ENCODE data around the gene UST.
A peak's percentile ranks its signal among the peaks of the same experiment; 100 is the strongest.
"Not testable (repeated sequence)": the region's sequence is repeated elsewhere in the genome, so short reads cannot be mapped to it uniquely, and the experiment has no call there.

Gene UST

DNA sequence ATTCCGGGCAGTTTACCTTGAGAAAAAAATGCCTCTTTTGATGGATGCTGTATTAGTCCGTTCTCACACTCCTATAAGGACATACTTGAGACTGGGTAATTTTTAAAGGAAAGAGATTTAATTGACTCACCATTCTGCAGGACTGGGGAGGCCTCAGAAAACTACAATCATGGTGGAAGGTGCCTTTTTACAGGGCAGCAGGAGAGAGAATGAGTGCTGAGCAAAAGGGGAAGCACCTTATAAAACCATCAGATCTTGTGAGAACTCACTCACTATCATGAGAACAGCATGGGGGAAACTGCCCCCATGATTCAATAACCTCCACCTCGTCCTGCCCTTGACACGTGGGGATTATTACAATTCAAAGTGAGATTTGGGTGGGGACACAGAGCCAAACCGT lies 102.6 kb downstream of the UST start:
- H2BK12ac ChIP-seq (ENCODE audit: low read length); H2AK5ac ChIP-seq (ENCODE audit: low read depth, low read length); H3K27ac ChIP-seq (replicated peaks; ENCODE audit: low read length); H2BK5ac ChIP-seq (ENCODE audit: low read length); H3K14ac ChIP-seq (ENCODE audit: low read length); H3K23ac ChIP-seq (ENCODE audit: low read depth, low read length, poor library complexity); H3K4me2 ChIP-seq (ENCODE audit: insufficient read depth, low read length, poor library complexity, severe bottlenecking); DNase-seq (ENCODE audit: low spot score); H3K4ac ChIP-seq (ENCODE audit: low read length); H3K18ac ChIP-seq (ENCODE audit: low read length); H4K8ac ChIP-seq (ENCODE audit: low read depth, low read length); H2AFZ ChIP-seq (ENCODE audit: low read length); H3K9me3 ChIP-seq (replicated peaks in 1 of 2; ENCODE audit: control insufficient read depth in 2 of 2, insufficient read depth in 1 of 2, low read depth in 1 of 2, low read length in 2 of 2); H3K4me3 ChIP-seq (ENCODE audit: low read length in 2 of 2); H4K91ac ChIP-seq (ENCODE audit: low read depth, low read length, poor library complexity); H2BK120ac ChIP-seq (ENCODE audit: low read depth, low read length); H3K79me1 ChIP-seq (ENCODE audit: low read depth, low read length); H2BK15ac ChIP-seq (ENCODE audit: low read length); H3K36me3 ChIP-seq (replicated peaks in 1 of 2; ENCODE audit: control insufficient read depth in 2 of 2, insufficient read depth in 2 of 2, low read length in 2 of 2); H3K9ac ChIP-seq (ENCODE audit: low read depth, low read length, poor library complexity); H3K27me3 ChIP-seq (ENCODE audit: control insufficient read depth in 3 of 3, insufficient read depth in 3 of 3, low read depth in 1 of 3, low read length in 3 of 3): not testable (repeated sequence)
- peaks cover 3 to 11% of the 10 kb centered on the region in 2 donors for H3K4me1 ChIP-seq (ENCODE audit: control insufficient read depth in 2 of 2, insufficient read depth in 1 of 2, low read depth in 1 of 2, low read length in 2 of 2)
- no CpG with 5 or more reads among the region's 5 CpGs for WGBS, 2 donors (ENCODE audit: extremely low coverage in 2 of 2, insufficient read length in 2 of 2, insufficient replicate concordance in 1 of 2)

DNA sequence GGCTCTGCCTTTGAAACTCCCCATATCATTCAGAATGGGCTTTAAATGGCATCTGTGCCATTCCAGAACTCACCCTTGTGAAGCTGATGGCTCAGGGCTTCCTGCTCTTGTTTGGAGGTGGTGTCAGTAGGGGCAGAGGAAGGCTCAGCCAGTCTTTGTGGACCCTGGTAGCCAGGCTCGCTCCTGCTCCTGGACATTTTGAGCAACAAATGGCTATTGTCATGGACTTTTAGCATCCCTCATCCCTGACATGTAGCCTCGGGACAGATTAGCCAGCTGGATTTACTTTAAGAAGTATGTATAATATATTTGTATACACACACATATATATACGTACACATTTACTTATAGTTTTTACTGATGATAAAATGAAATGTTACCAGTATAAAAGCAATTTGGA lies 104.1 kb downstream of the UST start:
- Histone ChIP-seq H2AK5ac (ENCODE audit: low read depth, low read length) (no peak overlapping the region), H2BK12ac (ENCODE audit: low read length) (no peak overlapping the region), H3K4me2 (ENCODE audit: insufficient read depth, low read length, poor library complexity, severe bottlenecking) (no peak overlapping the region), H3K9me3 (replicated peaks in 1 of 2; ENCODE audit: control insufficient read depth in 2 of 2, insufficient read depth in 1 of 2, low read depth in 1 of 2, low read length in 2 of 2) (no peaks in the 10 kb centered on the region), H3K36me3 (replicated peaks in 1 of 2; ENCODE audit: control insufficient read depth in 2 of 2, insufficient read depth in 2 of 2, low read length in 2 of 2) (no peaks in the 10 kb centered on the region), H3K4ac (ENCODE audit: low read length) (no peak overlapping the region), H3K27me3 (ENCODE audit: control insufficient read depth in 3 of 3, insufficient read depth in 3 of 3, low read depth in 1 of 3, low read length in 3 of 3) (no peaks in the 10 kb centered on the region), H2BK15ac (ENCODE audit: low read length) (no peak overlapping the region), H3K27ac (replicated peaks; ENCODE audit: low read length) (no peak overlapping the region), H4K8ac (ENCODE audit: low read depth, low read length) (no peak overlapping the region), H3K18ac (ENCODE audit: low read length) (no peak overlapping the region), H2AFZ (ENCODE audit: low read length) (no peak overlapping the region), H3K14ac (ENCODE audit: low read length) (no peak overlapping the region), H2BK120ac (ENCODE audit: low read depth, low read length) (no peak overlapping the region), H3K23ac (ENCODE audit: low read depth, low read length, poor library complexity) (no peak overlapping the region), H2BK5ac (ENCODE audit: low read length) (no peak overlapping the region), H4K91ac (ENCODE audit: low read depth, low read length, poor library complexity) (no peak overlapping the region), H3K4me3 (ENCODE audit: low read length in 2 of 2) (no peak overlapping the region), H3K9ac (ENCODE audit: low read depth, low read length, poor library complexity) (no peak overlapping the region), H3K79me1 (ENCODE audit: low read depth, low read length) (peaks cover 2% of the 10 kb centered on the region), H3K4me1 (ENCODE audit: control insufficient read depth in 2 of 2, insufficient read depth in 1 of 2, low read depth in 1 of 2, low read length in 2 of 2) (peaks cover 3 to 15% of the 10 kb centered on the region in 2 donors)
- WGBS, 2 donors (ENCODE audit: extremely low coverage in 2 of 2, insufficient read length in 2 of 2, insufficient replicate concordance in 1 of 2): no CpG with 5 or more reads among the region's 3 CpGs
- DNase-seq (ENCODE audit: low spot score): no peak

DNA sequence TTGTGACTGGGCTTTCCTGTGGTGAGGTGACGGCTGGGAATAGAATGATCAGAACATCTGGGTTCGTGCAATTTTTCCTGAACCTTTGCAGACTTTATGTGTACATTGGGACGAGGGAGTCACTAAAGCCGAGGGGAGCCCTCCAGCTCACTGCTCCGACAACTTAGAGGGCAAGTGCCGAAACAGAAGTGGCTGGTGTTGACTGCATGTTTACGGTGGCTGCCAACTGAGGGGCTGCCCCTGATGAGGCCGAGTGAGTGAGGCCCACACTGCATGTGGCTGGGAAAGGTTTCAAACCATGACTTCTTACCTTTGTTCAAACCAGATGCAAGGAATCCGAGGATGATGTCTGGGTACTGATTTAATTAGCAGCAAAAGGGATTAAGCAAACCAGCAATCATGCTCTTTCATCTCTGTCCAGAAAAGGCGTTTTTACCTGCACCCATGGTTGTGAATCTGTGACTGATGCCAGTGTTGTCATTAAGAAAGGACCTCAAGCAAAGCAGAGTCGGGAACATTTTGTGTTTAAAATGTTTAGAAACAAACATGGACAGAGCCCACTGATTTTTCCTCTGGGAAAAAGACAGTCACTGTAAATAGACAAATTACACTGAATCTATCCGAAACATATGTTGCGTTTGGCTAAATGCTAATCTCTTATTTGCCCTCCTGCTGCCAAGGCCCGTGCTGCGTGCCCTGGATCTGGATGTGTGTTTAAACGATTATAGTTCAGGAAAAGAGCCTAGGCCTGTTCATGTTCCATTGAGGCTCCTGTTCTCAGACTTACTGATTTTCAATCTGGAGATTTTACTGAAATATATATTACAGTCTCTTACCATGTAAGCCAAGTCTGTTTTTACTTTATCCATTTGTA lies 105.1 kb downstream of the UST start:
- no peak overlapping the region for H2BK15ac ChIP-seq (ENCODE audit: low read length)
- no peak overlapping the region for H3K4ac ChIP-seq (ENCODE audit: low read length)
- no peak overlapping the region for H2AFZ ChIP-seq (ENCODE audit: low read length)
- no peak overlapping the region for H3K14ac ChIP-seq (ENCODE audit: low read length)
- no peak overlapping the region for H3K4me3 ChIP-seq (ENCODE audit: low read length in 2 of 2)
- no peak overlapping the region for H3K4me2 ChIP-seq (ENCODE audit: insufficient read depth, low read length, poor library complexity, severe bottlenecking)
- H3K9me3 ChIP-seq (replicated peaks in 1 of 2; ENCODE audit: control insufficient read depth in 2 of 2, insufficient read depth in 1 of 2, low read depth in 1 of 2, low read length in 2 of 2): no peaks in the 10 kb centered on the region
- no peak overlapping the region for H2BK120ac ChIP-seq (ENCODE audit: low read depth, low read length)
- H3K18ac ChIP-seq (ENCODE audit: low read length): peak overlapping the region; percentile 32
- no peak overlapping the region for H2AK5ac ChIP-seq (ENCODE audit: low read depth, low read length)
- no peak overlapping the region for H3K9ac ChIP-seq (ENCODE audit: low read depth, low read length, poor library complexity)
- H3K27ac ChIP-seq (replicated peaks; ENCODE audit: low read length): no peak overlapping the region
- H3K23ac ChIP-seq (ENCODE audit: low read depth, low read length, poor library complexity): no peak overlapping the region
- H2BK12ac ChIP-seq (ENCODE audit: low read length): no peak overlapping the region
- no CpG with 5 or more reads among the region's 16 CpGs for WGBS, 2 donors (ENCODE audit: extremely low coverage in 2 of 2, insufficient read length in 2 of 2, insufficient replicate concordance in 1 of 2)
- no peak for DNase-seq (ENCODE audit: low spot score)
- H4K8ac ChIP-seq (ENCODE audit: low read depth, low read length): no peak overlapping the region
- peaks cover 2% of the 10 kb centered on the region for H3K79me1 ChIP-seq (ENCODE audit: low read depth, low read length)
- H3K4me1 ChIP-seq (ENCODE audit: control insufficient read depth in 2 of 2, insufficient read depth in 1 of 2, low read depth in 1 of 2, low read length in 2 of 2): peaks cover 3 to 15% of the 10 kb centered on the region in 2 donors
- no peaks in the 10 kb centered on the region for H3K36me3 ChIP-seq (replicated peaks in 1 of 2; ENCODE audit: control insufficient read depth in 2 of 2, insufficient read depth in 2 of 2, low read length in 2 of 2)
- no peaks in the 10 kb centered on the region for H3K27me3 ChIP-seq (ENCODE audit: control insufficient read depth in 3 of 3, insufficient read depth in 3 of 3, low read depth in 1 of 3, low read length in 3 of 3)
- H2BK5ac ChIP-seq (ENCODE audit: low read length): no peak overlapping the region
- H4K91ac ChIP-seq (ENCODE audit: low read depth, low read length, poor library complexity): no peak overlapping the region

DNA sequence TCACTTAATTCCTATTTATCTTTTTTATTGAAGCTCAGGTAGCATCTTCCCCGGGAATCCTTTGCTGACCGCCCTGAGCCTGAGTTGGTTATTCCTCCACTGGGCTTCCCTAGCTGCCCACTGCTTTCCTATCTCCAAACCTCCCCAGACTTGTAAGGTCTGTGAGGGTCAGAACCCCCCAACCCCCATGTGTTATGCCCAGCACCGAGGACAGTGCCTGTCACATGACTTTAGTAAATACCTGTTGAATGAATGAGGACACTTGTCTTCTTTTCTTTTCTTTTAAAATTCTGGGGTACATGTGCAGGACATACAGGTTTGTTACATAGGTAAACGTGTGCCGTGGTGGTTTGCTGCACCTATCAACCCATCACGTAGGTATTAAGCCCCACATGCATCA lies 105.9 kb downstream of the UST start:
- no peak overlapping the region for H2BK120ac ChIP-seq (ENCODE audit: low read depth, low read length)
- H2BK12ac ChIP-seq (ENCODE audit: low read length): no peak overlapping the region
- no peak overlapping the region for H2BK5ac ChIP-seq (ENCODE audit: low read length)
- H3K4me1 ChIP-seq (ENCODE audit: control insufficient read depth in 2 of 2, insufficient read depth in 1 of 2, low read depth in 1 of 2, low read length in 2 of 2): peaks cover 3 to 15% of the 10 kb centered on the region in 2 donors
- DNase-seq (ENCODE audit: low spot score): no peak
- no peak overlapping the region for H3K4ac ChIP-seq (ENCODE audit: low read length)
- no peak overlapping the region for H3K14ac ChIP-seq (ENCODE audit: low read length)
- no peak overlapping the region for H3K18ac ChIP-seq (ENCODE audit: low read length)
- H3K27ac ChIP-seq (replicated peaks; ENCODE audit: low read length): no peak overlapping the region
- H4K8ac ChIP-seq (ENCODE audit: low read depth, low read length): no peak overlapping the region
- H3K23ac ChIP-seq (ENCODE audit: low read depth, low read length, poor library complexity): no peak overlapping the region
- no peaks in the 10 kb centered on the region for H3K27me3 ChIP-seq (ENCODE audit: control insufficient read depth in 3 of 3, insufficient read depth in 3 of 3, low read depth in 1 of 3, low read length in 3 of 3)
- no peak overlapping the region for H2AFZ ChIP-seq (ENCODE audit: low read length)
- WGBS, 2 donors (ENCODE audit: extremely low coverage in 2 of 2, insufficient read length in 2 of 2, insufficient replicate concordance in 1 of 2): no CpG with 5 or more reads among the region's 6 CpGs
- no peak overlapping the region for H2AK5ac ChIP-seq (ENCODE audit: low read depth, low read length)
- H3K36me3 ChIP-seq (replicated peaks in 1 of 2; ENCODE audit: control insufficient read depth in 2 of 2, insufficient read depth in 2 of 2, low read length in 2 of 2): no peaks in the 10 kb centered on the region
- no peak overlapping the region for H4K91ac ChIP-seq (ENCODE audit: low read depth, low read length, poor library complexity)
- no peak overlapping the region for H2BK15ac ChIP-seq (ENCODE audit: low read length)
- H3K9ac ChIP-seq (ENCODE audit: low read depth, low read length, poor library complexity): no peak overlapping the region
- H3K79me1 ChIP-seq (ENCODE audit: low read depth, low read length): peaks cover 2% of the 10 kb centered on the region
- H3K4me3 ChIP-seq (ENCODE audit: low read length in 2 of 2): no peak overlapping the region
- H3K9me3 ChIP-seq (replicated peaks in 1 of 2; ENCODE audit: control insufficient read depth in 2 of 2, insufficient read depth in 1 of 2, low read depth in 1 of 2, low read length in 2 of 2): no peaks in the 10 kb centered on the region
- H3K4me2 ChIP-seq (ENCODE audit: insufficient read depth, low read length, poor library complexity, severe bottlenecking): no peak overlapping the region
